Kidney tubule cell (primary cell): ENCODE data around the gene HTD2.
"Not testable (repeated sequence)": the region's sequence is repeated elsewhere in the genome, so short reads cannot be mapped to it uniquely, and the experiment has no call there.

Experiments used
- DNase-seq: peaks from one replicate; pipeline ENCODE4 v3.0.0-alpha.2; 2018; ENCODE audit warnings: low spot score

Gene HTD2

DNA sequence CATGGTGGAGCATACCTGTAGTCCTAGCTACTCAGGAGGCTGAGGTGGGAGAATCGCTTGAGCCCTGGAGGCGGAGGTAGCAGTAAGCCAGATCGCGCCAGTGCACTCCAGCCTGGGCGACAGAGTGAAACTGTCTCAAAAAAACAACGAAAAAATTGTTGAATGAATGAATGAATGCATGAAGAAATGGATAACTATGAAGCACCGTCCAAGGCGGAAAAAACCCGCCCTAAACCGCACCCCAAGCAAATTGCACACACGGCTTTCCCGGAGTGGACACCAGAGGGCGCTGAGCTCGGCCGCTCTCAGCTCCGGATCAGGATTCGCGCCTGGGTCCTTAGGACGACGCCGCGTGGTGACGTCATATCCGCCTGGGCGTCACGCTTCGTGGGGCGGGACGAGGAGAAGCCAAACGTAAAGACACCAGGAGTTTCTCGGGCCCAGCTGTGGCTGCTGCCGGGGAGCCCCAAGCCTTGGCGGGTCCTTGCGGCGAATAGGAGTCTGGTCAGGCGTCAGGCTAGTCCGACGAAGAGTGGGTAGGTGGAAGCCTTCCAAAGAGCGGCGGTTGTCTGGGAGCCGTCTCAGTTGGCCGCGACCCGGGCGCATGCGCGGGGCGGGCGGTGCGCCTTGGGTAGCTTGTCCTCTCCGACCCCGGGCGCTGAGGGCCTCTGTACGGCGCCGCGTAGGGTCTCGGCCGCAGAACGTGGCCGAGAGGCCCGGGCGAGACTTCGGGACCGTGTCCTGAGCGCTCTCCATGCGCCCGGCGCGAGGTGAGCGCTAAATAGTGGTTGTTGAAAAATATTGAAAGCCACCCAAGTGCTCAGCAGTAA, at the start of gene HTD2, which contains the start of gene RPP14:
Gene HTD2 (plus strand): TSS at position 639 of the 830 bp plus-strand sequence. CDS start 11,094 bp downstream, outside the sequence.
Gene RPP14 (plus strand): TSS at position 364 of the 830 bp plus-strand sequence. CDS start 4,085 bp downstream, outside the sequence.
- DNase-seq: peak; percentile 97

- DNase-seq: no peak
Observed at GRCh38 chr3:58258392-58259055, 47.8 kb upstream of the HTD2 start.

- peak; percentile 91 for DNase-seq
Observed at GRCh38 chr3:58260261-58260731, 46.0 kb upstream of the HTD2 start.

- peak; percentile 73 for DNase-seq
Observed at GRCh38 chr3:58260733-58261132, 45.6 kb upstream of the HTD2 start.

GRCh38 chr3:58261954-58262666, 44.2 kb upstream of the HTD2 start:
- DNase-seq: no peak

- DNase-seq: no peak
Observed at GRCh38 chr3:58266577-58266976, 39.7 kb upstream of the HTD2 start.

- not testable (repeated sequence) for DNase-seq
Observed at GRCh38 chr3:58267543-58267942, 38.8 kb upstream of the HTD2 start.

DNA sequence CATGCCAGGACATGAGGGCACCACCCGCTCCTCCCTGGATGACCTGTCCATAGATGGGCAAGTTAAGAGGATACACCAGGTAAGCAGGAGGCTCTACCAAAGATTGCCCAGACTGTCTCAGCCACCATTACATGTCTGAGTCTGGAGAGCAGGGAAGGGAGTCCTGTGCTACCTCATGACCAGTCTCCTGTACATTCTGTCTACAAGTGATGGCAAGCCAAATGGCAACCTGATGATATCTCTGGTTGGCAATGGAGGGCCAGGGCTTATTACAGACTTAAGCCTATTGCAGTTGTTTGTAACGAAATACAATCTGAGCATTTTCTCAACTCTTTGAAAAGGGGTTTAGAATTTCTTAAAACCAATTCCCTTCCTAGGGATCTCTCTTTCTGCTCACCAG, 37.0 kb upstream of the HTD2 start:
- no peak for DNase-seq

- no peak for DNase-seq
Observed at GRCh38 chr3:58270485-58270884, 35.8 kb upstream of the HTD2 start.

- DNase-seq: peak; percentile 86
Observed at GRCh38 chr3:58271901-58272501, 34.3 kb upstream of the HTD2 start.

- DNase-seq: no peak
Observed at GRCh38 chr3:58272891-58273290, 33.4 kb upstream of the HTD2 start.

GRCh38 chr3:58273362-58273761, 33.0 kb upstream of the HTD2 start:
- DNase-seq: not testable (repeated sequence)

DNA sequence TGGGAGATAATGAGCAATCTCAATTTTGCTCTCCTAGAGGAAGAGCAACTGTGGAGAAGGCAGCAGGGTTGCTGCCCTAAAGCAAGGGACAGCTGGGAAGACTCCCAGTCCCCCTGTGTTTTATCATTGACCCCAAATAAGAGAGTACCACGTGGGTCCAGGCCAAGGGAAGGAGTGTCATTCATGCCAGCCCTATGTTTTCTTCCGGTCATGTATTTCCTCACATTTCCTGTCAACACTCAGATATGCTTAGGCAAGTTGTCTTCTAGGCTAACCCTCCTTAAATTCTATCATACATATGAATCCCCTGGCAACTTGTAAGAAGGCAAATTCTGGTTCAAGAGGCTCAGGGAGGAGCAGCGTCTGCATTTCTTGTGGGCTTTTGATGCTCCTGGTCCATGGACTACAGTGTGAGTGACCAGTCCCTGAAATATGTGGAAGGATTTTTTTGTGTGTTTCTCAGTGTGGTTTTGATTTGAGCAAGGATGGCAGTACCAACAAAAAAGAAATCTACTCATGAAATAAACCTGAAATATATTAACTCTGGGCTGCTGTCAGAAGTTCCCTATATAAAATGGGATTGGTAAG, 32.2 kb upstream of the HTD2 start:
- DNase-seq: no peak

DNA sequence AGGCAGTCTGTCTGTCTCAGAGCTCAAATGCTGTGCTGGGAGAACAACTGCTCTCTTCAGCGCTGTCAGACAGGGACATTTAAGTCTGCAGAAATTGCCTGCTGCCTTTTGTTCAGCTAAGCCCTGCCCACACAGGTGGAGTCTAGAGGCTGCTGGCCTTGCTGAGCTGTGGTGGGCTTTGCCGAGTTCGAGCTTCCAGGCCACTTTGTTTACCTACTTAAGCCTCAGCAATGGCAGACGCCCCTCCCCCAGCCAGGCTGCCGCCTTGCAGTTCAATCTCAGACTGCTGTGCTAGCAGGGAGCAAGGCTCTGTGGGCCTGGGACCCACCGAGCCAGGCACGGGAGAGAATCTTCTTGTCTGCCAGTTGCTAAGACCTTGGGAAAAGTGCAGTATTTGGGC, 25.3 kb upstream of the HTD2 start:
- DNase-seq: no peak

GRCh38 chr3:58285334-58285733, 21.0 kb upstream of the HTD2 start:
- DNase-seq: no peak

GRCh38 chr3:58287354-58287753, 19.0 kb upstream of the HTD2 start:
- no peak for DNase-seq

DNA sequence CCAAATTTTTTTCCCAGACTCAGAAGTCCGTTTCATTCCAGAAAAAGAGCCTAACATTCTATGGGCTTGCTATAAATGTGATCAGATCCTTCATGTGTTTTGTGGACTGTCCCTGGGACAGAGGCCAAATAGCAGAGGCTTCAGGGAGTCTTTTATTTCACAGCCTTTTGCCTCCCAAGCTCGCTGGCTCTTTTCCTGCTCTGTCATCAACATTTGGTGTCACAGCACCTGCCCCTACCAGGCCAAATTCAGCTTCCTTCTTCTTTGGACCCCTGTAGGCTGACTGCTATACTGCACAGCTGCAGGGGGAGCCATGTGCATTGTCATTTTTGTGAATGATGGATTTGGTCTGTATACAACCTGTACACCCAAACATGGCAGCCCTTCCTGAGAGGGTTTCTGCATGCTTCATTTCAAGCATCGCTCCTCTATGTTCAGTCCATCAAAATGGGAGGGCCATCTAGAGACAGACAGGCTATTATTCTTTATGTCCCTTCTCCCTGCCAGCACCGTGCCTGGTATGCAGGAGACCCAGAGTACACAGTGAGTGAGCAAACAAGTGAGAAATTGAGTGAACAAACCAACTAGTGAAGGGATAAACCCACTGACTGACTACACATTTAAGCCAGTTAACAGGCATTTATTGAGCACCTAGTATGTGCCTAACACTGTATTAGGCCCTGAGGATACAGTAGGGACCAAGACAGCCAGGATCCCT, 18.1 kb upstream of the HTD2 start:
- DNase-seq: no peak

DNA sequence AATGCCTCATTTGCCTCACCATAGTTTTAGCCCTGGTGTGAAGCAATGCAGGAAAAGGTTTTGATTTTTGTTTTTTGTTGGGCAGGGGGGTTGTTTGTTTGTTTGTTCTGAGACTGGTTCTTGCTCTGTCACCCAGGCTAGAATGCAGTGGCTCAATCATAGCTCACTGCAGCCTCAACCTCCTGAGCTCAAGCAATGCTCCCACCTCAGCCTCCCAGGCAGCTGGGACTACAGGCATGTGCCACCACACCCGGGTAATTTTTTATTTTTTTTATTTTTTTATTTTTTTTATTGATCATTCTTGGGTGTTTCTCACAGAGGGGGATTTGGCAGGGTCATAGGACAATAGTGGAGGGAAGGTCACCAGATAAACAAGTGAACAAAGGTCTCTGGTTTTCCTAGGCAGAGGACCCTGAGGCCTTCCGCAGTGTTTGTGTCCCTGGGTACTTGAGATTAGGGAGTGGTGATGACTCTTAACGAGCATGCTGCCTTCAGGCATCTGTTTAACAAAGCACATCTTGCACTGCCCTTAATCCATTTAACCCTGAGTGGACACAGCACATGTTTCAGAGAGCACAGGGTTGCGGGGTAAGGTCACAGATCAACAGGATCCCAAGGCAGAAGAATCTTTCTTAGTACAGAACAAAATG, 17.2 kb upstream of the HTD2 start:
- not testable (repeated sequence) for DNase-seq

- DNase-seq: not testable (repeated sequence)
Observed at GRCh38 chr3:58290446-58290845, 15.9 kb upstream of the HTD2 start.

- peak; percentile 37 for DNase-seq
Observed at GRCh38 chr3:58291671-58292338, 14.5 kb upstream of the HTD2 start.
